CD4-positive, CD25-positive, alpha-beta regulatory T cell (primary cell): ENCODE measurements around the gene SRRT. TPM values are rescaled to one million over a fixed set of nuclear protein-coding genes. Genes with fewer than 3 reads are reported as not detected.

Experiments used
- ATAC-seq, 2 donors: fragments of 150-1000 bp; cut with Tn5 transposase; one replicate each; pipeline ENCODE4 v1.10.0; 2021; ENCODE audit warnings: low read depth in 2 of 2, moderate number of reproducible peaks in 2 of 2, moderate library complexity in 1 of 2
- DNase-seq, 3 donors: peaks; one replicate each; pipeline versions ENCODE4 v3.0.0 to v3.0.0-alpha.2; 2012 to 2022; ENCODE audit warnings: mixed read lengths in 1 of 3
- H3K27ac ChIP-seq: one replicate; pipeline ENCODE4 v1.7.0; 2013; ENCODE audit warnings: mild to moderate bottlenecking, low read length; ENCODE audit not compliant: insufficient read depth, poor library complexity, severe bottlenecking
- H3K27me3 ChIP-seq: one replicate; pipeline ENCODE4 v1.7.0; 2013; ENCODE audit warnings: low read length; ENCODE audit not compliant: control insufficient read depth, insufficient read depth
- H3K36me3 ChIP-seq: one replicate; pipeline ENCODE4 v1.7.0; 2013; ENCODE audit warnings: mild to moderate bottlenecking, low read length, moderate library complexity; ENCODE audit not compliant: control insufficient read depth, insufficient read depth
- H3K4me1 ChIP-seq: 2 replicates; pipeline ENCODE4 v1.7.0; 2013; ENCODE audit warnings: mild to moderate bottlenecking, low read length; ENCODE audit not compliant: insufficient read depth, control insufficient read depth, poor library complexity, severe bottlenecking
- H3K4me3 ChIP-seq: one replicate; pipeline ENCODE4 v1.7.0; 2013; ENCODE audit warnings: low read depth, mild to moderate bottlenecking, low read length, moderate library complexity
- H3K9me3 ChIP-seq, 2 experiments: 1 replicate in 1 of 2; 2 replicates in 1 of 2; pipeline ENCODE4 v1.7.0; 2013; ENCODE audit warnings: low read length in 2 of 2, mild to moderate bottlenecking in 1 of 2, moderate library complexity in 1 of 2; ENCODE audit not compliant: control insufficient read depth in 2 of 2
- H3K27ac Mint-ChIP-seq, 3 donors: one replicate each; pipeline ENCODE4 v1.8.0; 2020 to 2022; ENCODE audit warnings: mild to moderate bottlenecking in 3 of 3, mixed read lengths in 3 of 3, moderate library complexity in 2 of 3
- H3K27me3 Mint-ChIP-seq: one replicate; pipeline ENCODE4 v1.8.0; 2022; ENCODE audit warnings: mild to moderate bottlenecking, mixed read lengths
- H3K36me3 Mint-ChIP-seq: one replicate; pipeline ENCODE4 v1.8.0; 2020; ENCODE audit warnings: mixed read lengths
- H3K4me1 Mint-ChIP-seq, 4 donors: one replicate each; pipeline ENCODE4 v1.8.0; 2020 to 2022; ENCODE audit warnings: mixed read lengths in 4 of 4, mild to moderate bottlenecking in 1 of 4
- H3K4me3 Mint-ChIP-seq, 4 donors: one replicate each; pipeline ENCODE4 v1.8.0; 2020 to 2022; ENCODE audit warnings: mild to moderate bottlenecking in 4 of 4, mixed read lengths in 4 of 4, moderate library complexity in 3 of 4
- H3K9me3 Mint-ChIP-seq, 7 donors: one replicate each; pipeline ENCODE4 v1.8.0; 2020 to 2022; ENCODE audit warnings: mixed read lengths in 7 of 7, mild to moderate bottlenecking in 3 of 7, moderate library complexity in 2 of 7
- polyA plus RNA-seq, 4 donors: library from polyadenylated mRNA; unstranded; fragments of 300-500 nt; fragmentation: Illumina TruSeq; gene quantifications; one replicate each; pipeline ENCODE4 v1.2.3, GENCODE V29; 2021
- total RNA-seq: library from RNA; stranded (reverse); gene quantifications from one replicate; pipeline ENCODE4 v1.2.3, GENCODE V29; 2022

SRRT gene
- total and polyA plus RNA-seq, 5 donors from 2014 or later: 31.9 to 234 (median 38.5) TPM

- Histone ChIP-seq H3K4me1 (no peaks in the 10 kb centered on the region), H3K4me3 (no peak overlapping the region), H3K36me3 (peaks cover 47% of the 10 kb centered on the region), H3K27me3 (no peaks in the 10 kb centered on the region), H3K9me3 (no peaks in the 10 kb centered on the region), H3K27ac (no peak overlapping the region)
- Mint-ChIP-seq H3K4me1 (peaks cover 0 to 12% (median 4%) of the 10 kb centered on the region in 4 donors), H3K36me3 (peaks cover 37% of the 10 kb centered on the region), H3K4me3 (no peak overlapping the region), H3K27ac (no peak overlapping the region), H3K9me3 (no peaks in the 10 kb centered on the region), H3K27me3 (no peaks in the 10 kb centered on the region)
- DNase-seq (no peak), ATAC-seq (no peak)
These were observed 15.0 kb upstream of the SRRT start for GRCh38 chr7:100859856-100860255.

DNA sequence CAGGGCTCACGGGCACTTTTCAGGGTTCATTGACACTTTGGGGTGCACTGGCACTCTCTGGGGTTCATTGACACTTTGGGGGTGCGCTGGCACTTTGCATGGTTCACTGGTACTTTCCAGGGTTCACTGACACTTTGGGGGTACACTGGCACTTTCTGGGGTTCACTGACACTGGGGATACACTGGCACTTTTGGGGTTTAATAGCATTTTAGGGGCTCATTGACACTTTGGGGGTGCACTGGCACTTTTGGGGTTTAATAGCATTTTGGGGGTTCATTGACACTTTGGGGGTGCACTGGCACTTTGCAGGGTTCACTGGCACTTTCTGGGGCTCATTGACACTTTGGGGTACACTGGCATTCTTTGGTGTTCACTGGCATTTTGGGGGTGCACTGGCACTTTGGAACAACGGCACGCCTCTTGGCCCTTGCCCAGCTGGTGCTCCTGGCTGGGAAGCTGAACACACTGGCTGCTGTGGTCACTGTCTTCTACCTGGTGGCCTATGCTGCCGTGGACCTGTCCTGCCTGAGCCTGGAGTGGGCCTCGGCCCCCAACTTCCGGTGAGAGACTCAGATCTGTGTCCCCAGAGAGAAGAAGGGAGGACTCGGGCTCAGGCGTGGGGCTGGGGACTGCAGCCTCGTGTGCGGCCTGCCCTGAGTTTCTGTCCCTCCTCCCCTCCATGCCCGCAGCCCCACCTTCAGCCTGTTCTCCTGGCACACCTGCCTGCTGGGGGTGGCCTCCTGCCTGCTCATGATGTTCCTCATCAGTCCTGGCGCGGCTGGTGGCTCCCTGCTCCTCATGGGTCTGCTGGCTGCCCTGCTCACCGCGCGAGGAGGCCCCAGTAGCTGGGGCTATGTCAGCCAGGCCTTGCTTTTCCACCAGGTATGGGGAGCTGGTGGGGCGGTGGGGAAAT lies 13.9 kb upstream of the SRRT start:
- peaks cover 47% of the 10 kb centered on the region for H3K36me3 ChIP-seq
- Mint-ChIP-seq H3K9me3 (no peaks in the 10 kb centered on the region), H3K27me3 (no peaks in the 10 kb centered on the region), H3K4me3 (no peak overlapping the region), H3K4me1 (peaks cover 0 to 9% (median 2%) of the 10 kb centered on the region in 4 donors), H3K36me3 (peaks cover 34% of the 10 kb centered on the region), H3K27ac (no peak overlapping the region)
- H3K9me3 ChIP-seq: no peaks in the 10 kb centered on the region
- ATAC-seq: no peak
- no peak overlapping the region for H3K4me3 ChIP-seq
- no peaks in the 10 kb centered on the region for H3K27me3 ChIP-seq
- H3K4me1 ChIP-seq: no peaks in the 10 kb centered on the region
- H3K27ac ChIP-seq: no peak overlapping the region
- no peak for DNase-seq

- Mint-ChIP-seq H3K27ac (no peak overlapping the region), H3K27me3 (no peaks in the 10 kb centered on the region), H3K4me1 (peaks cover 0 to 12% (median 2%) of the 10 kb centered on the region in 4 donors), H3K4me3 (no peak overlapping the region), H3K9me3 (no peaks in the 10 kb centered on the region), H3K36me3 (peaks cover 34% of the 10 kb centered on the region)
- Histone ChIP-seq H3K27ac (no peak overlapping the region), H3K36me3 (peaks cover 47% of the 10 kb centered on the region), H3K27me3 (no peaks in the 10 kb centered on the region), H3K4me3 (no peak overlapping the region), H3K9me3 (no peaks in the 10 kb centered on the region), H3K4me1 (peaks cover 3% of the 10 kb centered on the region)
- DNase-seq (no peak), ATAC-seq (no peak)
These were observed 13.3 kb upstream of the SRRT start for GRCh38 chr7:100861616-100861985.

GRCh38 chr7:100863406-100863950 lies 11.4 kb upstream of the SRRT start:
- H3K27me3 Mint-ChIP-seq: no peaks in the 10 kb centered on the region
- peaks cover 0 to 18% (median 2%) of the 10 kb centered on the region in 4 donors for H3K4me1 Mint-ChIP-seq
- H3K9me3 ChIP-seq: no peaks in the 10 kb centered on the region
- no peak overlapping the region for H3K27ac Mint-ChIP-seq
- no peak overlapping the region for H3K4me3 ChIP-seq
- H3K9me3 Mint-ChIP-seq: no peaks in the 10 kb centered on the region
- peaks cover 28% of the 10 kb centered on the region for H3K36me3 Mint-ChIP-seq
- H3K4me3 Mint-ChIP-seq: peak overlapping the region in 1 of 4 donors; percentile 27
- no peak overlapping the region for H3K27ac ChIP-seq
- peaks cover 41% of the 10 kb centered on the region for H3K36me3 ChIP-seq
- H3K27me3 ChIP-seq: no peaks in the 10 kb centered on the region
- ATAC-seq: no peak
- no peak for DNase-seq
- peaks cover 17% of the 10 kb centered on the region for H3K4me1 ChIP-seq

DNA sequence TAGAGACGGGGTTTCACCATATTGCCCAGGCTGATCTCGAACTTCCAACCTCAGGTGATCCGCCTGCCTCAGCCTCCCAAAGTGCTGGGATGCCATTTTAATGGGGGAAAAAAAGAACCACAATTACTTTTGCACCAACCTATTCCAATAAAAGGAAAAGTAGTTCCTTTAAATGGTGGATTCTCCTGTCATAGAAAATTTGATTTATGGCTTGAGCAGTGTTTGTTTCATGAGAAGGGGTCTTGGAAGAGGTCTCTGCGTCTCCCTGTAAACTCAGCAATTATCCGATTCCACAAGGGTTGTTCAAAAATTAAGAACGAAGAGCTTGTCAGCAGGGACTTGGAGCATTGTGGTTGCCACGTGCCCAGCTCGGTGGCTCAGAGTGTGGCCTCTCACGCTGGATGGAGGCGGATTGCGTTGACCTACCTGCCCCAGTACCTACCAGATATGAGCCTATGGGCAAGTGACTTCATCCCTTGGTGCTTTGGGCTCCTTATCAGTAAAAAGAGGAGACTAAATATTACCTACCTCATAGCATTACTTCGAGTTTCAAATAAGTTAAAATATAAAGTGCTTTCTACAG lies 10.5 kb upstream of the SRRT start:
- H3K27ac Mint-ChIP-seq: no peak overlapping the region
- no peak overlapping the region for H3K4me3 ChIP-seq
- peaks cover 37% of the 10 kb centered on the region for H3K36me3 ChIP-seq
- no peak for DNase-seq
- H3K9me3 Mint-ChIP-seq: no peaks in the 10 kb centered on the region
- no peaks in the 10 kb centered on the region for H3K27me3 Mint-ChIP-seq
- no peaks in the 10 kb centered on the region for H3K27me3 ChIP-seq
- H3K9me3 ChIP-seq: no peaks in the 10 kb centered on the region
- peak overlapping the region in 2 of 4 donors; percentile 9 to 43 for H3K4me3 Mint-ChIP-seq
- peaks cover 0 to 18% (median 2%) of the 10 kb centered on the region in 4 donors for H3K4me1 Mint-ChIP-seq
- H3K36me3 Mint-ChIP-seq: peaks cover 23% of the 10 kb centered on the region
- H3K4me1 ChIP-seq: peaks cover 17% of the 10 kb centered on the region
- ATAC-seq: no peak
- H3K27ac ChIP-seq: no peak overlapping the region

GRCh38 chr7:100865372-100865911 lies 9.5 kb upstream of the SRRT start:
- peaks cover 0 to 18% (median 2%) of the 10 kb centered on the region in 4 donors for H3K4me1 Mint-ChIP-seq
- no peaks in the 10 kb centered on the region for H3K27me3 ChIP-seq
- H3K4me1 ChIP-seq: peaks cover 17% of the 10 kb centered on the region
- H3K27me3 Mint-ChIP-seq: no peaks in the 10 kb centered on the region
- no peaks in the 10 kb centered on the region for H3K9me3 Mint-ChIP-seq
- ATAC-seq (no peak), DNase-seq (no peak)
- peak overlapping the region in 1 of 4 donors; percentile 61 for H3K4me3 Mint-ChIP-seq
- H3K9me3 ChIP-seq: no peaks in the 10 kb centered on the region
- H3K27ac Mint-ChIP-seq: no peak overlapping the region
- peak overlapping the region; percentile 55 for H3K27ac ChIP-seq
- no peak overlapping the region for H3K4me3 ChIP-seq
- peaks cover 27% of the 10 kb centered on the region for H3K36me3 ChIP-seq
- H3K36me3 Mint-ChIP-seq: peaks cover 13% of the 10 kb centered on the region

DNA sequence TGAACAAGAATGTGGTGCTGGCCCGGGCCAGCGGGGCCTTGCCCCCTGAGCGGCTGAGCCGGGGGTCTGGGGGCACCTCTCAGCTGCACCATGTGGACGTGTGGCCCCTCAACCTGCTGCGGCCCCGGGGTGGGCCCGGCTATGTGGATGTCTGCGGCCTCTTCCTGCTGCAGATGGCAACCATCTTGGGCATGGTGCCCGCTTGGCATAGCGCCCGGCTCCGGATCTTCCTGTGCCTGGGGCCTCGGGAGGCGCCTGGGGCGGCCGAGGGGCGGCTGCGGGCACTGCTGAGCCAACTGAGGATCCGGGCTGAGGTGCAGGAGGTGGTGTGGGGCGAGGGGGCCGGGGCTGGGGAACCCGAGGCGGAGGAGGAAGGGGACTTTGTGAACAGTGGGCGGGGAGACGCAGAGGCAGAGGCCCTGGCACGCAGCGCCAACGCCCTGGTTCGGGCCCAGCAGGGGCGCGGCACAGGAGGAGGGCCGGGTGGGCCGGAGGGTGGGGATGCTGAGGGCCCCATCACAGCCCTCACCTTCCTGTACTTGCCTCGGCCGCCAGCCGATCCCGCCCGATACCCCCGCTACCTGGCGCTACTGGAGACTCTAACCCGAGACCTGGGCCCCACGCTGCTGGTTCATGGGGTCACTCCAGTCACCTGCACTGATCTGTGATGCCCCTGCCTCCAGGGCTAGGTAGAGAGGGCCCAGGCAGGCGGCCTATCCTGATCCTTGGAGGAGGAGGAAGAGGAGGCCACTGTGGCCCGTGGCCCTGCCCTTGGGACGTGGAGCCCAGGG lies 8.8 kb upstream of the SRRT start:
- Histone ChIP-seq H3K4me1 (peaks cover 17% of the 10 kb centered on the region), H3K36me3 (peaks cover 20% of the 10 kb centered on the region), H3K27ac (peak overlapping the region; percentile 55), H3K4me3 (no peak overlapping the region), H3K27me3 (no peaks in the 10 kb centered on the region), H3K9me3 (no peaks in the 10 kb centered on the region)
- Mint-ChIP-seq H3K9me3 (no peaks in the 10 kb centered on the region), H3K4me1 (peaks cover 0 to 16% (median 2%) of the 10 kb centered on the region in 4 donors), H3K36me3 (peaks cover 7% of the 10 kb centered on the region), H3K27me3 (no peaks in the 10 kb centered on the region), H3K4me3 (peak overlapping the region in 2 of 4 donors; percentile 27 to 81), H3K27ac (peak overlapping the region in 2 of 3 donors; percentile 52 to 87)
- peak; percentile 36 to 53 (median 46) for DNase-seq
- peak; percentile 42 to 56 for ATAC-seq
